Stimulated activated CD8-positive, alpha-beta memory T cell treated with anti-CD3 and anti-CD28 coated beads, Interleukin-15, amount 100 ng/mL, for 4 hours (primary cell): ENCODE data around the gene CDIPT.
"Not testable (repeated sequence)": the region's sequence is repeated elsewhere in the genome, so short reads cannot be mapped to it uniquely, and the experiment has no call there.

Experiments used
- DNase-seq, 2 donors: peaks; one replicate each; pipeline ENCODE4 v3.0.0-alpha.2; 2020; ENCODE audit warnings: low read depth in 2 of 2

Gene CDIPT

GRCh38 chr16:29896841-29897240 lies 33.8 kb upstream of the CDIPT start:
- DNase-seq, result no peak

DNA sequence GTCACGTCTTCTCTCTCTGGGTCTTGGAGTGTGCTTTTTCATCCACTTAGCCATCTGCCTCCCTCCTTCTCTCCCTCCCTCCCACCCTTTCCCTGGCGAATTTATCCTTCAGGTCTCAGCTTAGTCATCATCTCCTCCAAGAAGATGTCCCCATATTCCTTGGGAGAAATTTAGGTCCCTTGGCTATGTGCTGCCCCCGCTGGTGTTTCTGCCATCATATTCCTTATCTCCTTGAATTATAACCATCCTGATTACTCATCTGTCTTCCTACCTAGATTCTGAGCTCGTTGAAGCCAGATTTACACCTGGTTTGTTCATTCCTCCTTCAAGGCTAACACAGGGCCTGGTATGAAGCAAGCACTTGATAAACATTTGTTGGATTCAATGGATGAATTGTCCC lies 31.3 kb upstream of the CDIPT start:
- DNase-seq, result no peak

- DNase-seq, result no peak
Measured at GRCh38 chr16:29893553-29893952, 30.5 kb upstream of the CDIPT start.

- DNase-seq, result no peak
Measured at GRCh38 chr16:29892458-29892813, 29.4 kb upstream of the CDIPT start.

- no peak for DNase-seq
Measured at GRCh38 chr16:29891525-29892457, 28.8 kb upstream of the CDIPT start.

DNA sequence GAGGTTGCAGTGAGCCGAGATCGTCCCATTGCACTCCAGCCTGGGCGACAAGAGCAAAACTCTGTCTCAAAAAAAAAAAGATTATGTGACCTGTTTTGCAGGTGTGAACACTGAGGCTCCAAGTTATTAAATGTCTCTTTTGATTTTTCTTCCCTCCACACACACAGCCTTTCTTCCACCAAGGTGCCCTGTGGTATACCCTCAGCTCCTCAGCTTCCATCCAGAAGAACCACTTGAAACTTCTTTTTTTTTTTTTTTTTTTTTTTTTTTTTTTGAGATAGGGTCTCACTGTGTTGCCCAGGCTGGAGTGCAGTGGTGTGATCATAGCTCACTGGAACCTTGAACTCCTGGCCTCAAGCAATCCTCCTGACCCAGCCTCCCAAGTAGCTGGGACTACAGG lies 26.3 kb upstream of the CDIPT start:
- not testable (repeated sequence) for DNase-seq

DNA sequence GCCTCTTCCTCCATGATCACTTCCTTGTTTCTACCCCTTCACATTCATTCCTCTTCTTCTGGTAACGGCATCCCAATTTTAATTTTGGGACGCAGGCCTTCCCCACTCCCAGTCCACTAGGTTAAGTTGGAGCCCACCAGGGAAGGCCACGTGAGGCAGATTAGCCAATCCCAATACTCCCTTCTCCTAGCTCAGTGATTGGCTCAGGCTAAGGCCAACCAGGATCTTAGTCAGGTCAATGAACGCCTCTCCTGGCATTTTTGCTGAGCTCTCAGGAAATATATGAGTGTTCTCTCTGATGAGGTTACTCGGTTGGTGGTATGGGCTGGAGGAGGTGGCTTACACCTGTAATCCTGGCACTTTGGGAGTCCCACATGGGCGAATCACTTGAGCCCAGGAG lies 21.0 kb upstream of the CDIPT start:
- no peak for DNase-seq

GRCh38 chr16:29881050-29881449 lies 18.0 kb upstream of the CDIPT start:
- no peak for DNase-seq

- DNase-seq, result no peak
Measured at GRCh38 chr16:29878172-29878571, 15.1 kb upstream of the CDIPT start.

GRCh38 chr16:29877266-29877961 lies 14.4 kb upstream of the CDIPT start:
- DNase-seq, result no peak

- no peak for DNase-seq
Measured at GRCh38 chr16:29876594-29877249, 13.7 kb upstream of the CDIPT start.

DNA sequence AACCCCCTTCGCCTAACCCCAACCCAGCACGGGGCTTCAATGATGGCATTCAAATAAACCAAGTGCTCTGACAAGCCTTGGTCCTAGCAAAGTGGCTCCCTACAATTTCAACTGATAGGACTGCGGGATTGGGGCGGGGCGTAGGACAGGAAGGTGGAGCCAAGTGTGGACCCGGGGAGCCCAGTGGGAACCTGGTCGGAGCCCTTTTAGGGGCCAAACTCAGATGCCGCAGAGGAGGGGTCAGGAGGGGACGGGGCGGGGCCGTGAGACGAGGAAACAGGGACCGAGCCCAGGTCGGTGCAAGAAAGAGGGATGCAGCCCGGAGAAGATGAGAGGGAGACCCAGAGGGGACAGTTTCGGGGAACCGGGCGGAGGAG lies 13.2 kb upstream of the CDIPT start:
- DNase-seq, result no peak

GRCh38 chr16:29875206-29875605 lies 12.2 kb upstream of the CDIPT start:
- DNase-seq, result no peak

DNA sequence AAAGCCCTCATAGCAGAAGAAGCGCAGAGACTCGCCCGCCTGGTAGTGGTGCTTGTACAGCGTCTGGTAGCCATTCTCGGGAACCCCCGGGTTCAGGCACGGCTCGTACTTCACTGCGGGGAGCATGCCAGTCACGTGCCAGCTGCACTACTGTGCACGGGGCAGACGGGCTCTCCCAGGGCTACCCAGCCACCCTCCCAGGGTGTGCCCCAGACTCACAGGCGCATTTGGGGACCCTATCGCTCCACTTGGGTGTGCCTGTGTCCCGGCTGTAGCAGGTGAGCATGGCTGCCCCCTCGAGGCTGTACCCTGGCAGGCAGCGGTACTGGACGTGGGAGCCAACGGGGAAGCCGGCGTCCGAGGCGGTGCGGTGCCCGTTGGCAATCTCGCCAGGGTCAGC lies 10.3 kb upstream of the CDIPT start:
- no peak for DNase-seq

DNA sequence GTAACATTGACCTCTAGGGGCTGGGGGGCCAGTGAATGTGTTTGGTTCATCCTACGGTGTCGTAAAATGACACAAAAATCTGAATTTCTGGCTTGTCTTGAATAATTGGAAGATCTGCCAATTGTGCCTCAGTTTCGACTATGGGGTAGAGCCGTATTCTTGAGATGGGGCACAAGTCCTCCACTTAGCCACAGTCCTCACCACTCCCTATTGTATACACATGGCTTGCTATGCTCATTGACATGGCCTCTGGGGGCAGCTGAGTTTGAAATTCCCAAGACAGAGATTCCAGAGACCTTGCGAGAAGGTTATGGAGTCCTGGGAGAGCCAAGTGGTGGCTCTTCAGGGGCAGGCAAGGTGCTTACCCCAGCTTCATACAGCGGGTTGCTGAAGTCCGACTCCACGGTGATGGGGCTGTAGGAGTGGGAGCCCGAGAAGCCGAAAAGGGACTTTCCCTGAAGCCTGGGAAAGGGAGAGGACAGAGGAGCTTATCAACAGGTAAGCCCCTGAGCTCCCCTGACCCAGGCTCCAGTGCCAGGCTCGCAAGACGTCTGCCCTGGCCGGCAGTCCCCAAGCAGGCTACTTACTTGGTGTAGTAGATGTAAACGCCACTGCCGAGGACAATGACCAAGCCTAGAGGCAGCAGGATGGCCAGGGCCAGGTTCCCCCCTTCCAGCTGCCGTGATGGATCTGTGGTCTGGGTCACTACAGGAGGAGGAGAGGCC lies 9.0 kb upstream of the CDIPT start:
- no peak for DNase-seq

- DNase-seq, result not testable (repeated sequence)
Measured at GRCh38 chr16:29869067-29869466, 6.0 kb upstream of the CDIPT start.

- no peak for DNase-seq
Measured at GRCh38 chr16:29868396-29869009, 5.5 kb upstream of the CDIPT start.

GRCh38 chr16:29864205-29864604 lies 1.2 kb upstream of the CDIPT start:
- no peak for DNase-seq

- no peak for DNase-seq
Measured at GRCh38 chr16:29863669-29863984, 601 bp upstream of the CDIPT start.

GRCh38 chr16:29862383-29862883 lies 593 bp downstream of the CDIPT start:
- DNase-seq, result no peak

DNA sequence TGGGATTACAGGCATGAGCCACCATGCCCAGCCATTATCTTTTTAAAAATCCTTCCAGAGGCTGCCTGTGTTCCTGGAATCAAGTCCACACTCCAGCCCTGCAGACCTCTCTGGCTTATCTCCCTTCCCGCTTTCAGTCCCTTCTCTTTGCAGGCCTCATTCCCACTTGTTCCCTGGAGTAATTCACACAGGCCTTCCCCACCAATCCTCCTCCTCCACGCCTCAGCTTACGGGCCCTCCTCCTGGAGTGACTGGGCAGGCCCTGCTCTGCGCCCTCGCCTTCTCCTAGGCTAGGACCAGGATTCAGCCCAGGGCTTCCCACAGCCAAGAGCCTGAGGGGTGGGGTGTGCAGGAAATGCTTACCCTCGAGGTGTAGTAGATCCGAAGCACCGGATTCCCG lies 2.8 kb downstream of the CDIPT start:
- no peak for DNase-seq

DNA sequence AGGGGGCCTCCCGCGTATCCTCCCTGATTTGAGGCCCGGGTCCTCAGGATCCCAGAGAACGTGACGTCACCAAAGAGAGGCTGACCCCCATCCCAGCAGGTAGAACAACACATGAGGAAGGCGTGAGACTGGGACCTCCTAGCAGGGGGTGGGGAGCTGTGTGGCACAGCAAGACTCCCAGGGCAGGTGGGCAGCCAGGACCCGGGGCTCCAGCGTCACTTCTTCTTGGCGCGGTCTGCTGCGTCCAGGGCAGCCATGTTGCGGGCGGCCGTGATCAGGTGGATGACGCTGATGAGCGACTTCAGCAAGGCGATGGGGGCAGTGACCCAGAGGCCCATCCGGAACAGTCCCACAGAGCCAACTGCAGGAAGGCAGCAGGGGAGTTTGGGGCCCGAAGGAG lies 4.1 kb downstream of the CDIPT start:
- DNase-seq, result no peak
